NCI-H748 (cell line): ENCODE data around the gene CYP19A1.
"Not testable (repeated sequence)": the region's sequence is repeated elsewhere in the genome, so short reads cannot be mapped to it uniquely, and the experiment has no call there.

Experiments used
- DNase-seq: peaks from one replicate; lab custom pipeline; 2025; ENCODE audit not compliant: unreplicated experiment; lab: John Stamatoyannopoulos, UW

Gene CYP19A1

GRCh38 chr15:51265037-51265555 lies 73.3 kb downstream of the CYP19A1 start:
- no peak for DNase-seq

DNA sequence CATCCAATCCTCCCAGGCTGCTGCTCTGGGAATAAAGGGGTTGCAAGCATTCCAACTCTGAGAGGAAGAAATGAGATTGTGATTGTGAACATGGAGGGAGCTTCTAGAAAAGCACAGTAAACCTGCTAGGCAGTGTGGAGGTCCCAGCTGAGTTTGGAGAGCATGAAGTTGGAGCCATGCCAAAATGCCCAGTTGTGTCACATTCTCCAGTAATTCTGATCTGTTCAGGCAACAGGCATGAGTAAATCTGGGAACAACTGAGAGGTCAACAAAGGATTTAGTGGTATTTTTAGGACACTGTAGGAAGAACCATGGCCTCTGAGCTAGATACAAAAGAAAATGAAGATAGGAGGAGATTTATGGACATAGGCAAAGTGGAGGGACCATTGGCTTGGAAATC lies 74.7 kb downstream of the CYP19A1 start:
- no peak for DNase-seq

DNA sequence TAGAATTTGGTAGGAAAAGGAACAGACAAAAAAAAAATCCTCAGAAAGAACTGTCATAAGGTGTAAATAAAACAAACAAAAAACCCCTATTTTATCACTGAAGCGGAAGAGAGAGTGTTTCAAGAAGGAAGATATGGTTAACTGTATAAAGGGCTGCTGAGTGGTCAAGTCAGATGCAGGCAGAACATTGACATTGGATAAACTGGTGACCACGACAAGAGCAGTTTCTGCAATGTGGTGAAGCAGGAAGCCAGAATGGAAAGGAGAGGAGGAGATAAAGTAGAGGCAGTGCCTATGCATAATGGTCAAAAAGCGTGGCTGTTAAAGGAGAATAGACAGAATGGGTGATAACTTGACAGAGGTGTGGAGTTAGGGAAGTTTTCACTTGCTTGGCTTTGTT lies 75.3 kb downstream of the CYP19A1 start:
- DNase-seq, result no peak

GRCh38 chr15:51262463-51262862 lies 75.9 kb downstream of the CYP19A1 start:
- no peak for DNase-seq

DNA sequence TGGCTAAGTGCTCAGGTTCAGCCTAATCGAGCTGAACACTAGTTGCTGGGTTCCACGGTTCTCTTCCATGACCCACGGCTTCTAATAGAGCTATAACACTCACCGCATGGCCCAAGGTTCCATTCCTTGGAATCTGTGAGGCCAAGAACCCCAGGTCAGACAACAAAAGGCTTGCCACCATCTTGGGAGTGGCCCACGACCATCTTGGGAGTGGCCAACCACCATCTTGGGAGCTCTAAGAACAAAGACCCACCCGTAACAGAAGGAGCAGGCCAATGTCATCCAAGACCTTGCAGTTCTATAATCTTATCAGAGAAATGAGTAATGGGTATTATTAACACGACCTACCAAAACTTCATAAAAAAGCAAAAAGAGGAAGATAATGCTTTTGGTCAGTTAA lies 77.3 kb downstream of the CYP19A1 start:
- DNase-seq, result not testable (repeated sequence)

DNA sequence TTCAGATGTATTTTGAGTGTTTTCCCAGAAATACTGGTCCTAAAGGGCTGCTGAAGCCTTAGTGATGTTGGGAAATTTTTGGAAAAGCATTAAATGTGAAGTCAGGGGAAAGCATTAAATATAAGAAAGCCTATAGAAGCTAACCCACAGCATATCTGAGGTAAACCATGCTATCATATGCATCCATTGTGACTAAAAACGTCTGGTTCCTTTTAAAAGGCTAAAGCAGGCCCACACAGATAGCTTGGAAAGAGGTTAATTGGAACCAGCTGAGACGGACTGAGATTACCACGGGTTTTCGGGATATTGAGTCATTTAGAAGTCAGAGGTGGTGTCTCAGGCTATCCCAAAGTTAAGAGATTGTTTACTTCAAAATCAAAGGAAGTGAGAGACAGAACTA lies 78.2 kb downstream of the CYP19A1 start:
- no peak for DNase-seq

DNA sequence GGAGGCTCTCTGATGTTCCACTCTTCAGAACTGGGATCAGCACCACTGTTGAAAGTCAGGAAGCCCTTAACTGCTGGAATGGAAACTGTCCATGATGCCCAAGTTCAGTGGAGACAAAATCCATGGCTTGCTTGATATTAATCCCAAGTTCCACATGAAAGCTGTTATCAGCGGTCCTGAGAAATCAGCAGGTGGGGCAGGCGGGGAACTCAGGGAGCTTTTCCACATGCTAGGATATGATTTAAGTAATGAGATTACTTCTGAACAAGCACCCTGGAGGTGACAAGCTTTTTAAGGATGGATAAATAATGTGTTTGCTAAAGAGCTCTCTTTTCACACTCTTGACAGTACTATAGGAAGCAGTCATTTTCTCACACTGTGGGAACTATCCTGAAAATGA lies 82.9 kb downstream of the CYP19A1 start:
- DNase-seq, result no peak

GRCh38 chr15:51253366-51253765 lies 85.0 kb downstream of the CYP19A1 start:
- no peak for DNase-seq

DNA sequence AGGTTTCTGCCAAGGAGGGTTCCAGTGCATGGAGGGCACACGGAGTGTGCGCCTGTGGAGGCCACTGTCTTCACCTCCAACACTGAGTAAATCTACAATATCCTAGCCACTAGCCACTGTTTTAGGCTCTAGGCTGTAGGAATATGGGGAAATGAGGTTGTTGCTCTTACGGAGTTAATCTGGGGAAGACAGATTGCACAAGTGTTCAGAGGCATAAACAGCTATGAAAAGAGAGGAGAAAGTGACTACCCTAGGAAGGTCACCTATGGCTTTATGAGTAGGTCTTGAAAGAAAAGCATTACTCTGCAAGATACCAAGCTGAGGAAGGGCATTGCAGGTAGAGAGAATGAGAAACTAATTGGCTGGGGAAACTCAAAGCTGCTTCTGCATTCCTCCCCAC lies 85.7 kb downstream of the CYP19A1 start:
- no peak for DNase-seq

DNA sequence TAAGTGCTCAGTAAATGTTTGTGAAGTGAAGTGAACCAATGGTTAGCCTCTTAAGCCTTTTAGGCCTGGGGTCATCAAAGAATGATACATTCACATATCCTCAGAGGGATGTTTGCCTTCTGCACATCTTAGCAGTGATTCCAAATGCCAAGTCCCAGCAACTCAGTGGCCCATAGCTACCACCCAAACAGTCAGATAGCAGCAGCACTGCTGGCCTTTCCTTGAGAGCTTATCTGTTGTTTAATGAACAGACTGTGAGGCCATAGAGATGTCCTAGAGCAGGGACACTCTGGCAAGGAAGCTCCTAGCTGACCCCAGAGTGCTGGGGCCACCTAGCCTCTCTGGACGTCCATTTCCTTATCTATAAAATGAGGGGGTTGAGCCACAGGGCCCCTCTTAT lies 86.8 kb downstream of the CYP19A1 start:
- DNase-seq, result no peak

- no peak for DNase-seq
Measured at GRCh38 chr15:51250217-51251011, 88.0 kb downstream of the CYP19A1 start.

DNA sequence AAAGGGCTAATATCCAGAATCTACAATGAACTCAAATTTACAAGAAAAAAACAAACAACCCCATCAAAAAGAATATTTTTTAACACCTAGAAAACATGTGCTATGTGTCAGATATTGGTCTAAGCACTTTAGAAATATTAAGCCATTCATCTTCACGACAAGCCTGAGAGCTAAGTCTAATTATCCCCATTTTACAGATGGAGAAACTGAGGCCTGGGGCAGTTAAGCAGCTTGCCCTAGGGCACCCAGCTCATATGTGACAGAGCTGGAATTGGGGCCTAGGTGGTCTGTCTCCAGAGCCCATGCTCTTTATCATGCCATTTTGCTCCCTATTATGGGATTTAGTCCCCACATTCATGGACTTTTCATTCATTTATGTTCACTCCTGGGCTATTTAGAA lies 92.8 kb downstream of the CYP19A1 start:
- DNase-seq, result no peak

DNA sequence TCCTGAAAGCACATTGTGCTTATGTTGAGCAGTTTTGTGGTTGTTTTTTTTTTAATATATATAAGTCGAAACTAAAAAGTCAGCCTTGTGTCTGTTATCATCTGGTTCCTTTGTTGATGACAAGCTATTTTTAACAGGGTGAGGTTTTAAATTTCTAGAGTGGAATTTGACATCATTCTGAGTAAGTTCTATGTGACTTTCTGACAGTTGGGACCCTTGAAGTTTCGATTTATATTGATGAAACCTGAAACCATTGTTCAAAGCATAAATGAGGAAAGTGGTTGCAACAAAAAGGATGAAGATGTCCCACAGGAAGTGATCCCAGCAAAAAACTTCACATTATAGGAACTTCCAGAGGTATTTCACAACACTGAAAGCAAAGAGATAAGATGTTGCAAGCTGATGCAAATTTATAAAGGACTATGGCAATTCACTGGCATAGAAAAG lies 94.0 kb downstream of the CYP19A1 start:
- no peak for DNase-seq

DNA sequence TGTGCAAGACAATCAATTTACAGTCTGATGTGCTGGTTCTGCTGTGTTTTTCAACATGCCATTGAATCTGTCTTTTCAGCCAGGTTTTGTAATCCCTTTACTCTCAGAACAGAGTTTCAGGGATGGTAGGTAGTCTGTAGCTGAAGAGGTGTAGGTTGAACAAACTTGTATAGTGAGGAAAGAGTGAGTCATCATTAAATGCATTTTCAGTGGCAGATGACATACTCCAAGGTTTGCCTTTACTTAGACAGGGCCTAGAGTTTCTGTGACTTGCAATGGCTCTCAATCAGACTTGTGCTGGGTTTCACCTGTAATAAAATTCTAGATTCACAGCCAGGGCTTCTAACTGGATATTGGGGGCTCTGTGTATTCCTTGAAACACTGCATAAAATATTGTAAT lies 94.6 kb downstream of the CYP19A1 start:
- DNase-seq, result no peak

GRCh38 chr15:51240066-51240465 lies 98.3 kb downstream of the CYP19A1 start:
- no peak for DNase-seq

DNA sequence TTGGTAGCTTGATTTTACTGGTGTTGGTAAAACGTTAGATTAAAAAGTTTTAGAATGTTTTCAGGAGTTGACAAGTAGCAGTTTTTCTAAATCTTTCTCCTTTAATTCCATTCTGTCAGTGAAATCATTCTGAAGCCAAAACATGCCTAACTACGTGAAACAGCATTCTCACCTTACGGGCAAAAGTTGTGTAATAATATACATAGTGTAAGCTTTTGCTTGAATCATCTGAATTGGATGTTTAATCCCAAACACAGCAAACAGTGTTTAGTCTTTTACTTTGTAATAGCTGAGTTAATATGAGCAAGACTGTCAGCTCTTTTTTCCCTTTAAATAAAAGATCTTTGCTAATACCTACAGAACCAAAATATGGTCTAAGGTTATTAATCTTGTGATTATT lies 100.6 kb downstream of the CYP19A1 start:
- DNase-seq, result no peak

- DNase-seq, result no peak
Measured at GRCh38 chr15:51234176-51234927, 104.0 kb downstream of the CYP19A1 start.

- no peak for DNase-seq
Measured at GRCh38 chr15:51232581-51232980, 105.8 kb downstream of the CYP19A1 start.

DNA sequence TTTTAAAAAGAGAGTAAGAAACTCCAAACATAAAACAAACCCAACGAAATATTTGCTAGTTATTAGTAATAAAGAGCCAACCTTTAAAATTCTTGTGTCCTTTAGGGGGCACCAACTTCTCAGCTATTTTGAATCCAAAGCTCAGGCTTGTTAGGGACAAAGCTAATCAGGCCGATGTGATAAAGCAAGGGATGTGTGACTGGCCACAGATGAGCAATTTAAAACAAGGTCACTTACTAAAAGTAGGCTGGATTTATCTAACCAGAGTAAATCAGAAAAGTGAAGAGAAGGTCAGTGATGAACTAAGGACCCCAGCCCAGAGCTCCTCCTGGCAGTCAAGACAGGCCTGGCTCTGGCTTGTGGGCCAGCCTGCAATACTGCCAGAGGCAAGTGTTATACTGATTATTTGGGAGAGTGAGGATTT lies 108.5 kb downstream of the CYP19A1 start:
- DNase-seq, result peak; percentile 48

DNA sequence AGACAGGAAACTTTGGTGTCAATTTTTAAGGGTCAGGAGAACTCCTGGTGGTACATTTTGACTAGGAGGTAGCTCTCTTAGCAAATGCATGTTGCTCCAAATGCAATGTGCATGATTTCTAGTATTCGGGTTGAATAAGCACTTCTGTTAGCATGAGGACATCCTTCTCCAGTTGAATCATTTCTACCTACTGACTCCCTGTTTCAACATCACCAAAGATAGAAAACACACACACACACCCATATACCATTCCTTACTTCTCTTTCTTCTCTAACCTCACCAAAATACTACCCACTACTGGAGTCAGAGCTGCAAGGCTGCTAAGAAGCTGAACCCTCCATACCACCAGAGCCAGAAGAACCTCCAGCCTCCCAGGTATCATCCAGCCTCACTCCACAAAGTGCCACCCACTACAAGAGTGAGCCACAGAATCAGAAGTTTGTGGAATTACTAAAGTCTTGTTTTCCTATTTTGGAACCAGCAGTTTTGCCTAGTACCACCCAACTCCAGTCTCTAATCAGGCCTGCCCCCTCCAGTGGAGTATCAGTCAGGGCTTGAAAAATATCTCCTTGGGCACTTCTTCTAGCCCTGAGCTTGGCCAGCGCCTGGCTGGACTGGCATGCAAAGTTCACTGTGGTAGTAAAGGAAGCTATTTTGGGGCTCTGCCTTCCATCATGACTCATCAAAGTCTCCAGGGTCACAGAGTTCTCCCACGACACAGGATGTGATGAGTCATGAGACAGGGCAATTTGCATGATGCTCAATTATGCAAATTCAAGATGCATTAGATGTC lies 110.3 kb downstream of the CYP19A1 start:
- no peak for DNase-seq

GRCh38 chr15:51226576-51227210 lies 111.7 kb downstream of the CYP19A1 start:
- no peak for DNase-seq
